ENCODE measurements around the gene EFCAB9.

DNA sequence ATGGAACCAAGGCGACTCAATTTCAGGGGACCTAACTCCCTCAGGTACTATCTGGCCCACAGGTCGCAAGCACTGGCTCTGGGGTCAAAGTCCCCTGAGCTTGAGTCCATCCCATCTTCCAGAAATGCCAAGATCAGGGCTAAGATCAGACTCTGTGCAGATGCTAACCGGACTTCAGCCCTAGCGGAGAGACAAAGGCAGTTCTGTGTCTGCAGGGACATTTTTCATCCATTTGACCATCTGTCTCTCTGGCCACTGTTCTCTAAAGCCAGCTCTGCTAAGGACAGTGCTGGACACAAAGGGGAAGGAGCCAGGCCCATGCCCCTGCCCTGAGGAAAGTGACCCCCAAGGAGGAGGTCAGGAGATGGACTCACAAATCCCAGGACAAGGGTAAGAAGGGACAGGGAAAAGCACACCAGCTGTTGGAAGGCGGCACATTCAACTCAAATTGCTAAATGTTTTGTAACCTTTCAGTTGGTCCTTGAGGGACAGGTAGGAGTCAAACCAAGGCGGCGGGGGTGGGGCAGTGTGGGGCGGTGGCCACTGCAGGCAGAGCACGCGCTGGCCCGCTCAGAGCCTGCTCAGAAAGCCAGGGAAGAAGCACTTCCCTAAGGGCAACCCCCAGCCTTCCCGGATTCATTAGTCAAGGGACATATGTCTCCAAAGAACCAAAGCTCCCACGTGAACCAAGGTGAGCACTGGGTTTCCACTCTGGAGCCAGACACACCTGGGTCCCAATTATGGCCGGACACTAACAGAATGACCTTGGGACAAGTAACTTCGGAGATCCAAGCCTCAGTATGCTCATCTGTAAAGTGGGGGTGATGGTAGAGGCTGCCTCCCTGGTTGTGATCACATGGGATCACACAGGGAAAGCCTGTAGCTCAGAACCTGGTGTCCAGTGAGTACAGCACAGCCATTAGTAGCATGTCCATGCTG, 48.8 kb upstream of the EFCAB9 start:
- TF ChIP-seq POLR2A (IDR thresholded peaks at IDR 0.05; ENCODE audit: low read depth, low read length) (no peak), TAF1 (IDR thresholded peaks at IDR 0.05; ENCODE audit: borderline replicate concordance, low read depth, low read length) (no peak), POLR2AphosphoS5 (IDR thresholded peaks at IDR 0.05; ENCODE audit: low read depth, low read length) (no peak)
